ENCODE results near the gene BACH2.

GRCh38 chr6:89985751-89986493, 310.7 kb downstream of the BACH2 start:
- no peak for TF ChIP-seq ATF3 (IDR thresholded peaks at IDR 0.05)
- no peak for TF ChIP-seq CTCF (IDR thresholded peaks at IDR 0.05 in 2 of 3, conservative IDR thresholded peaks at IDR 0.05 in 1 of 3; ENCODE audit: borderline replicate concordance in 1 of 3, insufficient read depth in 1 of 3, low read depth in 2 of 3, low read length in 2 of 3)
- TF ChIP-seq YY1 (IDR thresholded peaks at IDR 0.05; ENCODE audit: extremely low read depth, insufficient replicate concordance, low read depth, low read length): no peak
- no peak for TF ChIP-seq POLR2AphosphoS5 (IDR thresholded peaks at IDR 0.05; ENCODE audit: low read depth, low read length)
- TF ChIP-seq RAD21 (IDR thresholded peaks at IDR 0.05; ENCODE audit: low read depth): no peak
- no peak for TF ChIP-seq ZNF274 (IDR thresholded peaks at IDR 0.05; ENCODE audit: low read depth, low read length)
- TF ChIP-seq EZH2phosphoT487 (IDR thresholded peaks at IDR 0.05; ENCODE audit: borderline replicate concordance): no peak
- no peak for TF ChIP-seq POLR2A (IDR thresholded peaks at IDR 0.05; ENCODE audit: borderline replicate concordance, extremely low read depth, insufficient read depth, insufficient read length)

Data from HCT116 (cell line).